ENCODE measurements around the gene MCF2L. TPM values are rescaled to one million over a fixed set of nuclear protein-coding genes. Genes with fewer than 3 reads are reported as not detected.

The MCF2L gene
- total RNA-seq, 1 experiment from 2014 or later = 9.5 TPM

DNA sequence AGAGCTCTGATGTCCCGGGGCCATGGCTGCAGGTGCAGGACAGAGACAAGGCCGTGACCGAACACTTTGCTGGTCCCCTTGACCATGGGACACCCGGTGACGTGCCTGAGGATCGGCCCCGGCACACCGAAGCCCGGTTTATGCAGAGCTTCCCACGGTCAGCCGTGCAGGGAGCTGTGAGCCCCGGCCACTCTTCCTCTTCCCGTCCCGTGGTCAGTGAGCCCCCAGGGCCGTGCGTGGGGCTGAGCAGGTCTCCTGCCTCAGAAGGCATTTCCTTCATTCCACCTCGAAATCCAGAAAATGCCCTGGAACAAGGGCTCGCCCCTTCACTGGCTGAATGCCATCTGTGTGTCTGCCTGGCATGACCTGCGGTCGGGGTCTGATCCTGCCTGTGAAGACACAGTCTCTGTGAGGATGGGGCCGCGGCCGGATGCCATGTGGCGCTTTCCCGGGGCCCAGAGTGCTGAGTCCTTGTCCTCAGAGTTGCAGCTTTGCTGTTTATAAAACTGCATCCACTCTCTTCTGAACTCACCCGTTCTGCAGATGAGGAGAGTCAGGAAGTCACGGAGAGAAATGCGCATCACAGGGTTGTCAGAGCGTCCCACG lies 16.9 kb downstream of the MCF2L start:
- no TSS peak for BruUV-seq (replicated peaks)

DNA sequence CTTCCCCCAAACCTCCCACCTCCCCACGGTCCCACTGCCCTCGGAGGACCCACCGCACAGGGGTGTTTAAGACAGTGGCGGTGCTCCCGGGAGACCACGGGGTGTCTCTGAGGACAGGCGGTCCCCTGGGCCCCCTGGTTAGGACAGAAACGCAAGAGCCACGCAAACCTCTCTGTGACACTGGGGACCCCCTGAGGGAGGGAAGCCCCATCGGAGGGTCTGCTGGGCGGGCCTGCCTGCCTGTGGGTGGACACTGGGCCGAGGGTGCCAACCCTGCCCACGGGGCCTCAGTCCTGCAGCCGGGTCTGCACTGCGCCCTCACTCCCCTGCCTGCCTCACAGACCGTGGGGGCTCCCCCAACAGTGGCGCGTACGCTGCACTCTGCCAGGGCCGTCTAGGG lies 17.5 kb downstream of the MCF2L start:
- Histone ChIP-seq H3K4me3 (ENCODE audit: low read depth, low read length, poor library complexity, severe bottlenecking) (no peak overlapping the region), H3K27ac (ENCODE audit: low read depth, low read length, poor library complexity, severe bottlenecking) (no peak overlapping the region), H3K9me3 (ENCODE audit: low read depth, low read length, poor library complexity, severe bottlenecking) (no peaks in the 10 kb centered on the region), H3K4me1 (ENCODE audit: insufficient read depth, low read length, poor library complexity, severe bottlenecking) (no peaks in the 10 kb centered on the region), H3K27me3 (replicated peaks; ENCODE audit: insufficient read depth, low read depth, low read length, poor library complexity) (peaks cover 25% of the 10 kb centered on the region), H3K36me3 (ENCODE audit: insufficient read depth, low read length, poor library complexity, severe bottlenecking) (no peaks in the 10 kb centered on the region)
- no peak for DNase-seq (ENCODE audit: low spot score)
- POLR2A ChIA-PET (ENCODE audit: low non-redundant PET) = no interaction called here
- TF ChIP-seq EZH2 (IDR thresholded peaks at IDR 0.05; ENCODE audit: borderline replicate concordance, low read depth, low read length, poor library complexity, severe bottlenecking) = no peak
- TF ChIP-seq, protein P1, sequence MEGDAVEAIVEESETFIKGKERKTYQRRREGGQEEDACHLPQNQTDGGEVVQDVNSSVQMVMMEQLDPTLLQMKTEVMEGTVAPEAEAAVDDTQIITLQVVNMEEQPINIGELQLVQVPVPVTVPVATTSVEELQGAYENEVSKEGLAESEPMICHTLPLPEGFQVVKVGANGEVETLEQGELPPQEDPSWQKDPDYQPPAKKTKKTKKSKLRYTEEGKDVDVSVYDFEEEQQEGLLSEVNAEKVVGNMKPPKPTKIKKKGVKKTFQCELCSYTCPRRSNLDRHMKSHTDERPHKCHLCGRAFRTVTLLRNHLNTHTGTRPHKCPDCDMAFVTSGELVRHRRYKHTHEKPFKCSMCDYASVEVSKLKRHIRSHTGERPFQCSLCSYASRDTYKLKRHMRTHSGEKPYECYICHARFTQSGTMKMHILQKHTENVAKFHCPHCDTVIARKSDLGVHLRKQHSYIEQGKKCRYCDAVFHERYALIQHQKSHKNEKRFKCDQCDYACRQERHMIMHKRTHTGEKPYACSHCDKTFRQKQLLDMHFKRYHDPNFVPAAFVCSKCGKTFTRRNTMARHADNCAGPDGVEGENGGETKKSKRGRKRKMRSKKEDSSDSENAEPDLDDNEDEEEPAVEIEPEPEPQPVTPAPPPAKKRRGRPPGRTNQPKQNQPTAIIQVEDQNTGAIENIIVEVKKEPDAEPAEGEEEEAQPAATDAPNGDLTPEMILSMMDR (conservative IDR thresholded peaks at IDR 0.05; ENCODE audit: low read depth, low read length) = no peak
- no TSS peak for BruUV-seq (replicated peaks)
- CTCF ChIA-PET = no interaction called here
- intact Hi-C loops (cut with micrococcal nuclease; ENCODE audit: unreplicated experiment) = no loop called here

More for the DNA sequence above, 16.9 kb downstream of the MCF2L start:
- CTCF ChIA-PET = no interaction called here
- H3K4me1 ChIP-seq (ENCODE audit: insufficient read depth, low read length, poor library complexity, severe bottlenecking) = no peaks in the 10 kb centered on the region
- no peaks in the 10 kb centered on the region for H3K36me3 ChIP-seq (ENCODE audit: insufficient read depth, low read length, poor library complexity, severe bottlenecking)
- no peak for TF ChIP-seq EZH2 (IDR thresholded peaks at IDR 0.05; ENCODE audit: borderline replicate concordance, low read depth, low read length, poor library complexity, severe bottlenecking)
- H3K27me3 ChIP-seq (replicated peaks; ENCODE audit: insufficient read depth, low read depth, low read length, poor library complexity) = peaks cover 25% of the 10 kb centered on the region
- intact Hi-C loops (cut with micrococcal nuclease; ENCODE audit: unreplicated experiment) = no loop called here
- H3K9me3 ChIP-seq (ENCODE audit: low read depth, low read length, poor library complexity, severe bottlenecking) = no peaks in the 10 kb centered on the region
- no peak overlapping the region for H3K27ac ChIP-seq (ENCODE audit: low read depth, low read length, poor library complexity, severe bottlenecking)
- POLR2A ChIA-PET (ENCODE audit: low non-redundant PET) = no interaction called here
- DNase-seq (ENCODE audit: low spot score) = no peak
- no peak overlapping the region for H3K4me3 ChIP-seq (ENCODE audit: low read depth, low read length, poor library complexity, severe bottlenecking)

DNA sequence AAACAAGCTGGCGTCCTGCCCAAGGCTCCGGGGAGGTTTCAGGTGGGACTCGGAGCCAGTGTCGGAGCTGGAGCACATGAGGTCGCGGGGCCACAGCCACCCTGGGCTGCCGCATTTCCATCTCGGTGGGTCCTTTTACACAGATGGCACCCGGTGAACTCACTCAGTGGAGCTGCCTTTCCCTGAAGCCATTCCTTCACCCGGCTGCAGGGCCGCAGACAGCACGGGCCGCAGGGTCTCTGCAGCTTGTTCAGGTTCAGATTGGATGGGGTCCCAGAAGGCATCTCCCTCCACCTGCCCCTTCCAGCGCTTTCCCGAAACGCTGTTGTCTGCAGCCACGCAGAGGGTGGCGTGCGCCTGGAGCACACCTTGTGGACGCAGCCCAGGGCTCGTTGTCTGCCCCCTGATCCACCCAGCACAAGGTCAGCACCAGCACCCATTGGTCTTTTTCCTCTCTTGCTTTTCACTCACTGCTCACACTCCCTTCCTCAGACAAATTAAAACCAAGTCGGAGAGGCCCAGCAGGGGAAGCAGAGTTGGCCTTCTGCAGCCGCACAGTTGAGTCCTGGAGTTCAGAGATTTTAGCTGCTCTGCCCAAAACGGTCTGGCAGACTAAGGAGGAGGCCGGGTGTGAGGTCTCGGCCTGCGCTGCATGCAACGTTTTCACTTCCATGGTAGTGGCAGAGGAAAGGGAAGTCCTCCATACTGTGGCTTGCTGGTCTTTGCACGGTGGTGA lies 18.1 kb downstream of the MCF2L start:
- no peaks in the 10 kb centered on the region for H3K4me1 ChIP-seq (ENCODE audit: insufficient read depth, low read length, poor library complexity, severe bottlenecking)
- no peak overlapping the region for H3K4me3 ChIP-seq (ENCODE audit: low read depth, low read length, poor library complexity, severe bottlenecking)
- intact Hi-C loops (cut with micrococcal nuclease; ENCODE audit: unreplicated experiment) = no loop called here
- DNase-seq (ENCODE audit: low spot score) = no peak
- no peaks in the 10 kb centered on the region for H3K36me3 ChIP-seq (ENCODE audit: insufficient read depth, low read length, poor library complexity, severe bottlenecking)
- H3K27ac ChIP-seq (ENCODE audit: low read depth, low read length, poor library complexity, severe bottlenecking) = no peak overlapping the region
- POLR2A ChIA-PET (ENCODE audit: low non-redundant PET) = no interaction called here
- H3K9me3 ChIP-seq (ENCODE audit: low read depth, low read length, poor library complexity, severe bottlenecking) = no peaks in the 10 kb centered on the region
- no TSS peak for BruUV-seq (replicated peaks)
- TF ChIP-seq EZH2 (IDR thresholded peaks at IDR 0.05; ENCODE audit: borderline replicate concordance, low read depth, low read length, poor library complexity, severe bottlenecking) = no peak
- TF ChIP-seq, protein P1 (conservative IDR thresholded peaks at IDR 0.05; ENCODE audit: low read depth, low read length) = no peak
- CTCF ChIA-PET = no interaction called here
- H3K27me3 ChIP-seq (replicated peaks; ENCODE audit: insufficient read depth, low read depth, low read length, poor library complexity) = peaks cover 25% of the 10 kb centered on the region

DNA sequence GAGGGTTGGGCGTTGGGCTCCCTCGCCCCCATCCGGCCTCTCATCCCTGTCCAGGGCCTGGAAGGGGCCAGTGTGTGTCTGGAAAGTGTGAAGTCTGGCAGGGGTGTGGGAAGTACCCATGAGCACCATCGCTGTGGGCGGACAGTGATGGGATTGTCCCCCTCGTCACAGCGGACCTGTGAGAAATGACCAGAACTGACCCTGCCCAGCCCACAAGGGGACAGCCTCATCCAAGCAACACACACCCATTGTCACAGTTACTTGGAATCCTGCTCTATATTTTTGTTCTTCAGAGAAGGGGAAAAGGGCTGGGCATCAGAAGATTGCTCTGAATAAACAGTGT lies 18.6 kb downstream of the MCF2L start:
- intact Hi-C loops (cut with micrococcal nuclease; ENCODE audit: unreplicated experiment) = no loop called here
- H3K27ac ChIP-seq (ENCODE audit: low read depth, low read length, poor library complexity, severe bottlenecking) = no peak overlapping the region
- H3K4me3 ChIP-seq (ENCODE audit: low read depth, low read length, poor library complexity, severe bottlenecking) = no peak overlapping the region
- no peaks in the 10 kb centered on the region for H3K4me1 ChIP-seq (ENCODE audit: insufficient read depth, low read length, poor library complexity, severe bottlenecking)
- DNase-seq (ENCODE audit: low spot score) = no peak
- no peak for TF ChIP-seq EZH2 (IDR thresholded peaks at IDR 0.05; ENCODE audit: borderline replicate concordance, low read depth, low read length, poor library complexity, severe bottlenecking)
- TF ChIP-seq, protein P1 (conservative IDR thresholded peaks at IDR 0.05; ENCODE audit: low read depth, low read length) = no peak
- POLR2A ChIA-PET (ENCODE audit: low non-redundant PET) = no interaction called here
- H3K27me3 ChIP-seq (replicated peaks; ENCODE audit: insufficient read depth, low read depth, low read length, poor library complexity) = peaks cover 24% of the 10 kb centered on the region
- BruUV-seq (replicated peaks) = no TSS peak
- H3K36me3 ChIP-seq (ENCODE audit: insufficient read depth, low read length, poor library complexity, severe bottlenecking) = no peaks in the 10 kb centered on the region
- CTCF ChIA-PET = no interaction called here
- H3K9me3 ChIP-seq (ENCODE audit: low read depth, low read length, poor library complexity, severe bottlenecking) = no peaks in the 10 kb centered on the region
